GM12892 (cell line): ENCODE data around the gene MYLK.

Experiments used
- POLR2A ChIP-seq: IDR thresholded peaks from 2 replicates; pipeline ENCODE4 v1.6.1; 2011; ENCODE audit warnings: low read depth, low read length, control low read depth
- POLR2AphosphoS5 ChIP-seq: IDR thresholded peaks from 2 replicates; pipeline ENCODE4 v1.6.1; 2011; ENCODE audit warnings: low read depth, low read length, control low read depth
- TAF1 ChIP-seq: IDR thresholded peaks from 2 replicates; pipeline ENCODE4 v1.6.1; 2011; ENCODE audit warnings: low read depth, mild to moderate bottlenecking, control low read depth, low read length, borderline replicate concordance

DNA sequence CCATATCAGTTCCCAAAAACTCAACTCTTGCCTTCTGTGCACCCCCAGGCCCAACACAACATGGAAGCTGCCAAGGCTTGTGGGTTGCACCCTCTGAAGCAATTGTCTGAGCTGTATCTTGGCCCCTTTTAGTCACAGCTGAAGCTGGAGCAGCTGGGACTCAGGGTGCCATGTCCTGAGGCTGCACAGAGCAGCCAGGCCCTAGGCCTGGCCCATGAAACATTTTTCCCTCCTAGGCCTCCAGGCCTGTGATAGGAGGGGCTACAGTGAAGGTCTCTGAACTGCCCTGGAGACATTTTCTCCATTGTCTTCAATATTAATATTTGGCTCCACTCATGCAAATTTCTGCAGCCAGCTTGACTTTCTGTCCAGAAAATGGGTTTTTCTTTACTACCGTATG, 8.1 kb upstream of the MYLK start:
- TF ChIP-seq POLR2AphosphoS5 (no peak), POLR2A (no peak), TAF1 (no peak)
